Stimulated activated CD8-positive, alpha-beta memory T cell treated with anti-CD3 and anti-CD28 coated beads, Interleukin-15, amount 100 ng/mL, for 1 hour (primary cell): ENCODE results near the gene CHID1.

Experiments
- DNase-seq: peaks from one replicate; pipeline ENCODE4 v3.0.0-alpha.2; 2020; ENCODE audit warnings: low read depth

CHID1 gene

DNA sequence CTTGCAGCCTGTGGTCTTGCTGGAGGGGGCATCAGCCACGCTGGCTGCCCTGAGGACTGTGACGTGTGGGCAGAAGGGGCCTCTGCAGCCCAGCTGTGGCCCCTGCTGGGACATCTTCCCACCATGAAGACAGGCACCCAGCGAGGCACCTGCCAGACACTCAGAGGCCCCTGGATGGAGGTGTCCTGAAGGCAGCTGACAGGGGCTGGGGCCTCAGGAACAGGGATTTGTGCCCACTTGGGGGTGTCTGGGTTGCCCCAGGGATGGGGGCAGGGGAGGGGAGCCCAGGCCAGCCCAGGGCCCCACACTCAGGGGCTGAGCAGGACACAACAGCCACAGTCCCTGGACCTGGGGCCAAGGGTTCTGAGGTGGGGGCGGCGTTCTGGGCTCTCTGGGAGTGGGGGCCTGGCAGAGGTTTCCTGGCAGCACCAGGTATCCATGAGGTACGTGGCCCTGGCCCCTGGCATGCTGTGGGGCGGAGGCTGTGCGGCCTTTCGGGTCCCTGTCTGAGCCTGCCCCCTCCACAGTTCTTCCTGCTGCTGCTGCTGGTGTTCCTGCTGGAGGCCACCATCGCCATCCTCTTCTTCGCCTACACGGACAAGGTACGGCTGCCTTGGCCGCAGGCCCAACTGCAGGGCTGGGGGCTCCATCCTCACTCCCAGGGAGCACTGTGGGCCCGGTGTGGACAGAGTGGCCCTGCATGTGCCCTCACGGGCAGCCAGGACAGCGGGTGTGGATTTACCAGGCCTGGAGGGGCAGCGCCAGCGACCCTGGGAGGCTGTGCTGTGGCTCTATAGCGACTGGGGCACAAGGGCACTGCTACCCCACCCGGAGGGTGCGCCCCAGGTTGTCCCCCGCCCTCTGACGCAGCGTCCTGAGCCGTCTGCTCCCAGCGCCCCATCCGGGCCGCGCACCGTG, 46.4 kb downstream of the CHID1 start:
- no peak for DNase-seq

- no peak for DNase-seq
Observed at GRCh38 chr11:863023-863909, 47.3 kb downstream of the CHID1 start.

DNA sequence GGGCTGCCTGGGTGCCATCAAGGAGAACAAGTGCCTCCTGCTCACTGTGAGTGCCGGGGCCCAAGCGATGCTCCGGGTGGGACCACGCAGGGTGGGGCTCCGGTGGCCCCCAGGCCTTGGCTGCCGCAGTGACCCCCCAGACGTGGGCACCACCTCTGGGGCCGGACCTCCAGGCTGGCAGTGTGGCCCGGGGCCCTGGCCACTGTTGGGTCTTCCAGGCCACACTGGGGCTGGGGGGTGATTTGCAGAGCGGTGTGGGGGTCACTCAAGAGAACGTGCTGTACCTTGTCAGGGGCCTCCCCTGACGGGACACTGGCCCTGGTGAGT, 48.0 kb downstream of the CHID1 start:
- no peak for DNase-seq

DNA sequence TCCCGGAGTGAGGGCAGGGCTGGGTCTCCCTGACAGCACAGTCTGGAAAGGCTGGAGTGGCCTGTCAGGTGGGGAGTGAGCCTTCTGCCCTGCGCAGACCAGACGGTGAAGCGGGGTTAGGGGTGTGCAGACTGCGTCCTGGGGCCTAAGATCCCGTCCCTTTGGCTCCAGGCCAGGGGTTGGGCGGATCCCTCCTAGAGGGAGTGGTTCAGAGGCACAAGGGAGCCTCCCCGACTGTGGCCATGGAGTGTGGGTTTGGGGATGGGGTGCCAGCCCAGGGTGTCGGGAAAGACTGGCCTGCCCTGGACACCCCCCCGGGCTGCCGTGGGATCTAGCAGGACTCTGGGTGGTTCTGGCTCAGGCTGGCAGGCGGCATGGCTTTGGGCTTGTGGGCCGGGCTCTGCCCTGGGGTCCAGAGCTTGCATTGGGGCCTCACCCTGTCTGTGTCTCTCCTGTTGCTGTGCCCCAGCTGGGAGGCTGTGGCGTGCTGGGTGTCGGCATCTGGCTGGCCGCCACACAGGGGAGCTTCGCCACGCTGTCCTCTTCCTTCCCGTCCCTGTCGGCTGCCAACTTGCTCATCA, 48.4 kb downstream of the CHID1 start:
- DNase-seq: no peak

DNA sequence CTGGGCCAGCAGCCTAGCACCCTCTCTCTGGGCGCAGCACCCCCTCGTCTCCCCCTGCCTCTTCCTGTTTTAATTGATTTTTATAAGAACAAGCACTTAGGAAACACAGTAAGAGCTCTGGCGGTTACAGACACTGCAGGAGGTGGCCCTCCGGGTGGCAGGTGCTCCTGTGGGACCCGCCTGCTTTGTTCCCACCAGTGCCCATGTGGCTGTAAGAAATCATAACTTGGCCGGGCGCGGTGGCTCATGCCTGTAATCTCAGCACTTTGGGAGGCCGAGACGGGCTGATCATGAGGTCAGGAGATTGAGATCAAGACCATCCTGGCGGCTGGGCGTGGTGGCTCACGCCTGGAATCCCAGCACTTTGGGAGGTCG, 49.5 kb downstream of the CHID1 start:
- no peak for DNase-seq

- DNase-seq: no peak
Observed at GRCh38 chr11:860234-861104, 50.1 kb downstream of the CHID1 start.

DNA sequence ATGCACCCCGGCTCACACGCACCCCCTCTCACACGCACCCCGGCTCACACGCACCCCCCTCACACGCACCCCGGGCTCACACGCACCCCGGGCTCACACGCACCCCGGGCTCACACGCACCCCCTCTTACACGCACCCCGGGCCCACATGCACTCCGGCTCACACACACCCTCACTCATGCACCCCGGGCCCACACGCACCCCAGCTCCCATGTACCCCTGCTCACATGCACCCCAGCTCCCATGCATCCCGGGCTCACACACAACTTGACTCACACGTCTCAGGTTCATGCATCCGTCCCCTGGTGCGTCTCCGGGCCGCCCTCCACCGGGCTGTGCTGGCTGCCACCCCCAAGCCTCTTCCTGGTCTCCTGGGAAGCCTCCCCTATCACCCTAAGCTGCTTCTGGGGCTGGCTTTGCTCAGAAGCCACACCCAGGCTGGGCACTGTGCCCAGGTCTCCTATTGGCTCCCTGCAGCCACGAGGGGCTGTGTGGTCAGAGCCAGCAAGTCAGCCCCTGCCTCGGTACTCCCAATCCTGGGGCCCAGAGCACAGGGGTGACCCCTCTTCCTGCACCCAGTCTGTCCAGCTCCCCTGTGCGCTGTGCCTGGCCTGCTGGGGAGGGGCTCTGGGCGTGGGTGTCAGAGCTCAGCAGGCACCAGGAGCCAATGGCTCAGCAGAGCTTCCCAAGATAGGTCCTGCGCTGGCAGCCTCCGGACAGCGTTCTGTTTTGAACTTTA, 51.0 kb downstream of the CHID1 start:
- no peak for DNase-seq

DNA sequence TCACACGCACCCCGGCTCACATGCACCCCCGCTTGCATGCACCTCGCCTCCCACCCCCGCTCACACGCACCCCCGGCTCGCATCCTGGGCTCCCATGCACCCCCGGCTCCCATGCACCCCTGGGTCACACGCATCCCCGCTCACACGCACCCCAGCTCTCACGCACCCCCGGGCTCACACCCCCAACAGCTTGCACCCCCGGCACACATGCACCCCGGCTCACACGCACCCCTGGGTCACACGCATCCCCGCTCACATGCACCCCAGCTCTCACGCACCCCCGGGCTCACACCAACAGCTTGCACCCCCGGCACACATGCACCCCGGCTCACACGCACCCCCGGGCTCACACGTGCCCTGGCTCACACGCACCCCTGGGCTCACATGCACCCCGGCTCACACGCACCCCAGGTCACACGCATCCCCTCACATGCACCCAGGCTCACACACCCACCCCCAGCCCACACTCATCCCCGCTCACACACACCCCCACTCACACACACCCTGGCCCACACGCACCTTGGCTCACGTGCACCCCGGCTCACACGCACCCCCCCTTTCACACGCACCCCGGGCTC, 51.8 kb downstream of the CHID1 start:
- DNase-seq: no peak

- no peak for DNase-seq
Observed at GRCh38 chr11:858053-858761, 52.4 kb downstream of the CHID1 start.

DNA sequence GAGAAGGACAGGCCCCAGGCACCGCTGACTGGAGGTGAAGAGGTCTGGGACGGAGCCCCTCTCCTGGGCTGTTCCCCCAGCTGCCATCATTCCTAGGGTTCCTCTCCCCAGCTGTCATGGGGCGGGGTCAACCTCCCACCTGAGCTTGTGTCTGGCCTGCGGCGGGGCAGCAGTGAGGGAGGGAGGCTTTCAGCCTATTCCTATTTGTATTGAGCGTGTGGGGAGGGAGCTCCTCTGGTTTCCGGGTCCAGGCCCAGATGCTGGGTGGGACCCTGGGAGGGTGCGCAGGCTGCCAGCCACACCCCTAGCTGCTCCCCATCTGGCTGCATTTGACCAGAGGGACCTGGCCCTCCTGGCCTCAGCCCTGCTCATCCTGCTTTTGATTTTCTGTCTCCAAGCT, 54.2 kb downstream of the CHID1 start:
- no peak for DNase-seq

- DNase-seq: no peak
Observed at GRCh38 chr11:855796-856195, 54.8 kb downstream of the CHID1 start.

DNA sequence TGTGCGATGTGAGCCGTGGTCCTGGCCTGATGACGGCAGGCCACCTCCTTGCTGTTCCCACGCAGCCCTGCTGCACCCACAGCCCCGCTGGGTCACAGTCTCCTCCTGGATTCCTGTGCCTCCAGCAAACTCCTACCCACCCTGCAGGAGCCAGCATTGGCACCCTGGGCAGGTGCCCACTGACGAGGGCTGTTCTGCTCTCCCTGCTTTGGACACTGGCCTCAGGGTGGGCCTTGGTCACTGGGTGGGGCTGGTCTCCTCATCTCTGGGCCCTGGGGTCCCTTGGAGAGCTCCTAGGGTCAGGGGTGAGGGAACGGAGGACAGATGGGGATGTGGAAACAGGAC, 55.3 kb downstream of the CHID1 start:
- DNase-seq: no peak

DNA sequence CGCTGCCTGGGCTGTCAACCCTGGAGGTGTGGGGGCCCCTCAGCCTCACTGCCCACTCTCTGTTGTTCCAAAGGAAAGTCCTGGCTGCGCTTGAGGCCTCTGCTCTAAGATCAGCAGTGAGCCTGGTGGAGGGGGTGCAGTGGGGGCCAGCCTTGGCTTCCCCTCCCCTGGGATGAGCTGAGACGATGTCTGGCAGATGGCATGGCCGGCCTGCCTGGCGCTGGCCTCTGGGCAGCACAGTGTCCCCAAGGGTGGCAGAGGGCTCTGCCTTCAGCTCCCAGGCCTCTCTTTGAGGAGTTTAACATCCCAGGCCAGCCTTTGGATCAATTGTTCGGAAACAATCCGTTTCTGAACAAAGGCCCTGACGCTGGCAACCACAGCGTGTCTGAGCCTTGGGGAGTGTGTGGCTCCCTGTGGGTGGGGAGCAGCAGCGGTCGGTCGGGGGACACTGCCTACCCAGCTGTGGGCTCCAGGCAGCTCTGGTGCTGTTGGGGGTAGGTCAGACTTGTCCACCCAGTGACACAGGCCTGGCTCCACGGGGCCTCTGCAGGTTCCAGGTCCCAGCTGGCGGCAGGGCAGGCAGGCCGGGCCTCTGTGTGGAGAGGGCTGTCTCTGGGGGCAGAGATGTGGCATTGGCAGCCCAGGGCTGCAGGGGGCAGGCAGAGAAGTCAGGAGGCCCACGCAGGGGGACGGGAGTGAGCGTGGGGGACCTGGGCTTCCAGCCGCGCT, 55.8 kb downstream of the CHID1 start:
- no peak for DNase-seq

DNA sequence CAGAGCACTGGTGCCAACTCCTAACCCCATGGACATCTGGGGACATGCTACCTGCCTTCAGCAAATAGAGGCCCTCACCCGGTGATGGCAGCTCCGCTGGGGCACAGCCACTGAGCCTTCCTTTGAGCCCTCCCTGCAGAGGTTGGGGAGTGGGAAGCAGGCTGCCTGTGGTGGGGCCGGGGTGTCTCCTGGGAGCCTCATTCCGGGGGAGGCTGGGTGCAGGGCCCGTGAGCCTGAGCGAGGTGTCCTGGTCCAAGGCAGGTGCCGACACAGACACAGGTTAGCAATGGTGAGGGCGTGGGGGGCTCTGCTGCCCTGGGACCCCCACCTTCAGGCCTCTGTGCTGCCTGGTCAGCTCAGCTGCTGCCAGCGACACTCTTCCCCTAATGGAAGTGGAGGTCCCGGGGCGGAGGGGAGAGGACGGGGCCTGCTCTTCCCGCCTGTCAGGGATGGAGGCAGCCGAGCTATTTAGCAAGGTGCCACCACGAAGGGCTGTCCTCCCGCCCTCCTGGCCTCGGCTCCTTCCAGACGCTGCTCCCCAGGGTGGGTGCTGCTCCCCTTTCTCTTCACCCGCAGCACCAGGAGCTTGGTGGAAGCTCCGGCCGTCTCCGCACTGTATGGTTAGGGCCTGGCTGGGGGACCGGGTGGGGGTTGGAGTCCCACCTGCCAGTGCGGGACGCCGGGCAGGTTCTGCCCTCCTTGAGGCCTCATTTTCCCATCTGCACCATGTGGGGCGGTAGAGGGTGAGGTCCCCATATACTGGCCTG, 56.7 kb downstream of the CHID1 start:
- DNase-seq: no peak

- DNase-seq: no peak
Observed at GRCh38 chr11:852762-853161, 57.8 kb downstream of the CHID1 start.

DNA sequence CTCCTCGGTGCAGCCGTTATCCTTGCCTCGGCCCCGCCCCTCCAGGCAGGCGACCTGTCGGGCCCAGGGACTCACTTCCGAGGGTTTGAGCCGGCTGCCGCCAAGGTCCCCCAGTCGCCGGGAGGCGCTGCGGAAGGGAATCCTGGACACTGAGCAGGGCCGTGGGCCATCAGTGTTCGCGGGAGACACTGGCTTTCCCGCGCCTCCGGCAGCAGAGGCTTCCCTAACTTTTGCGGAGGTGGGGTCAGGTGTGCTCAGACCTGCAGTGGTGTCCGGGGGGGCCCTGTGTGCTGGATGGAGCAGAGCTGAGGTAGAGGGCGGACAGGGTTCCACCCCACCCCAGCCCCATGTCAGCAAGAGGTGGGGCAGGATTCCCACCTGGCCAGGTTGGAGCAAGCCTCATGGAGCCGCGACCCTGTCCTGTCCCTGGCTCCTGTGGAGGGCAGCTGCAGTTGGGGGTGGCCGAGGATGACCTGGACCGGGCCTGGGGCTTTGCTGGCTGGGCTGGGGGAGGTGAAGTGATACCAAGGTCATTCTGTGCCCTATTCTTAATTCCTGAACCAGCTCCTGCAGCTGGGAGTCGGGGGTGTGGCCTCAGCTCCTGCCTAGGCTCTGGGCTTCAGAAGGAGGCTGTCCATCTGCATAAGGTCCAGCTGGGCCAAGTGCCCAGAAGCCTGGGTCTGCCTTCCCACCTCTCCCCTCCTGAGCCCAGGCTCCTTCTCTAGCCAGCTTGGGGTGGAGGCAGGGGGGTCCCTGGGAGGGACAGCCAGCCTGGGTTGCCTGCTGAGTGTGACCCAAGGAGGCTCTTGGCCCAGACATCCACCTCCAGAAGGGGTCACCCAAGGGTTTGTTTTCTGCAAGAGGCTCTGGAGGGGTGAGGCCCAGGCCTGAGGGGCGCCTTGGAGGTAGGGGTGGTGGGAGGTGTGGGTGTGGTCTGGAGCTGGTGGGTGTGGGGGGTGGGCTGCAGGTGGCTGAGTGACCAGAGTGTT, 59.5 kb downstream of the CHID1 start:
- no peak for DNase-seq

GRCh38 chr11:849951-850774, 60.4 kb downstream of the CHID1 start:
- DNase-seq: no peak
